H1 (cell line): ENCODE data around the gene CCL17. TPM values are rescaled to one million over a fixed set of nuclear protein-coding genes. Genes with fewer than 3 reads are reported as not detected.

Experiments
- CTCF ChIA-PET: fragments of 300-600 bp; sonication (Branson Sonifier 250); formaldehyde crosslinking; loops from one replicate; lab custom pipeline; 2021; ENCODE audit not compliant: partially characterized antibody; lab: Charles Lee
- POLR2A ChIA-PET: fragments of 300-600 bp; sonication (Branson Sonifier 250); formaldehyde crosslinking; loops from one replicate; lab custom pipeline; 2021; ENCODE audit warnings: inconsistent platforms; ENCODE audit not compliant: partially characterized antibody; lab: Charles Lee
- DNase-seq, 2 experiments: peaks; one replicate each; pipeline versions ENCODE4 v3.0.0 to v3.0.0-alpha.2; 2010 to 2022; ENCODE audit warnings: low spot score in 2 of 2, low read depth in 1 of 2, mixed read lengths in 1 of 2
- FAIRE-seq: peaks from 2 replicates; lab custom pipeline; 2011; peaks lifted over from hg19 to GRCh38; lab: Jason Lieb, UNC
- H2AFZ ChIP-seq: 2 replicates; pipeline ENCODE4 v1.8.1; 2012; ENCODE audit warnings: low read length, inconsistent platforms
- H2AK5ac ChIP-seq: 2 replicates; pipeline ENCODE4 v1.6.1; 2013; ENCODE audit warnings: low read depth, low read length
- H2BK120ac ChIP-seq: replicated peaks from 2 replicates; pipeline ENCODE3; 2013; ENCODE audit warnings: low read depth, low read length, inconsistent platforms
- H2BK12ac ChIP-seq: 2 replicates; pipeline ENCODE4 v1.6.1; 2013; ENCODE audit warnings: low read depth, low read length
- H2BK15ac ChIP-seq: 2 replicates; pipeline ENCODE4 v1.6.1; 2013; ENCODE audit warnings: low read length
- H2BK20ac ChIP-seq: 2 replicates; pipeline ENCODE4 v1.6.1; 2013; ENCODE audit warnings: low read length
- H2BK5ac ChIP-seq: 2 replicates; pipeline ENCODE4 v1.6.1; 2013; ENCODE audit warnings: low read depth, low read length
- H3K14ac ChIP-seq: 2 replicates; pipeline ENCODE4 v1.6.1; 2013; ENCODE audit warnings: inconsistent platforms; ENCODE audit not compliant: insufficient read length
- H3K18ac ChIP-seq: 2 replicates; pipeline ENCODE4 v1.6.1; 2013; ENCODE audit warnings: low read length; ENCODE audit errors: extremely low read depth
- H3K23ac ChIP-seq: 2 replicates; pipeline ENCODE4 v1.6.1; 2013; ENCODE audit warnings: inconsistent platforms; ENCODE audit not compliant: insufficient read length
- H3K23me2 ChIP-seq: 2 replicates; pipeline ENCODE4 v1.6.1; 2013; ENCODE audit warnings: low read depth, low read length
- H3K27ac ChIP-seq: 2 replicates; pipeline ENCODE4 v1.6.1; 2011; ENCODE audit warnings: low read depth, low read length, inconsistent platforms
- H3K27me3 ChIP-seq, 4 experiments: replicated peaks in 1 of 4; 1 replicate in 1 of 4; 2 replicates in 3 of 4; pipeline versions ENCODE4 v1.6.1 to v1.8.1; 2011 to 2013; ENCODE audit warnings: low read length in 3 of 4, mild to moderate bottlenecking in 3 of 4, inconsistent platforms in 2 of 4, mixed read lengths in 2 of 4, moderate library complexity in 1 of 4; ENCODE audit not compliant: control insufficient read depth in 3 of 4, insufficient read depth in 3 of 4; ENCODE audit errors: extremely low read depth in 1 of 4
- H3K36me3 ChIP-seq, 4 experiments: 2 replicates each; pipeline versions ENCODE4 v1.6.1 to v1.8.1; 2011 to 2013; ENCODE audit warnings: mild to moderate bottlenecking in 4 of 4, low read length in 3 of 4, moderate library complexity in 2 of 4, control low read depth in 1 of 4, inconsistent platforms in 1 of 4; ENCODE audit not compliant: insufficient read depth in 4 of 4, control insufficient read depth in 2 of 4
- H3K4ac ChIP-seq: replicated peaks from 2 replicates; pipeline ENCODE3; 2013; ENCODE audit warnings: low read length, low read depth, mixed read lengths, inconsistent platforms; ENCODE audit not compliant: insufficient read length
- H3K4me1 ChIP-seq, 4 experiments: replicated peaks in 1 of 4; 1 replicate in 1 of 4; 2 replicates in 3 of 4; pipeline versions ENCODE4 v1.6.1 to v1.8.1; 2011 to 2013; ENCODE audit warnings: low read length in 3 of 4, inconsistent platforms in 2 of 4, mixed read lengths in 1 of 4; ENCODE audit not compliant: insufficient read depth in 4 of 4, control insufficient read depth in 3 of 4
- H3K4me2 ChIP-seq, 2 experiments: 2 replicates each; pipeline versions ENCODE4 v1.6.1 to v1.8.1; 2011 to 2013; ENCODE audit warnings: low read depth in 2 of 2, low read length in 2 of 2, control low read depth in 1 of 2, inconsistent platforms in 1 of 2, mild to moderate bottlenecking in 1 of 2; ENCODE audit not compliant: insufficient read depth in 1 of 2
- H3K4me3 ChIP-seq, 4 experiments: fragments of 200-600, 300-600 bp in 1 of 4; sonication (generic), shearing (Covaris generic), sonication (Bioruptor Twin) in 1 of 4; 2 replicates each; pipeline versions ENCODE4 v1.5.1 to v1.8.1; 2011 to 2016; ENCODE audit warnings: low read length in 4 of 4, low read depth in 3 of 4, control low read depth in 2 of 4, inconsistent platforms in 2 of 4, mild to moderate bottlenecking in 2 of 4, mixed read lengths in 1 of 4, moderate library complexity in 1 of 4; ENCODE audit not compliant: insufficient read depth in 2 of 4; ENCODE audit errors: extremely low read depth in 1 of 4
- H3K56ac ChIP-seq: replicated peaks from 2 replicates; pipeline ENCODE3; 2013; ENCODE audit warnings: low read depth, mild to moderate bottlenecking, mixed read lengths, low read length, inconsistent platforms; ENCODE audit not compliant: insufficient read length
- H3K79me1 ChIP-seq: 2 replicates; pipeline ENCODE4 v1.6.1; 2013; ENCODE audit warnings: low read depth, low read length, control low read depth
- H3K79me2 ChIP-seq, 2 experiments: 2 replicates each; pipeline versions ENCODE4 v1.6.1 to v1.8.1; 2012 to 2013; ENCODE audit warnings: low read length in 2 of 2, mild to moderate bottlenecking in 2 of 2, inconsistent platforms in 1 of 2; ENCODE audit not compliant: insufficient read depth in 2 of 2, control insufficient read depth in 1 of 2
- H3K9ac ChIP-seq, 4 experiments: replicated peaks in 1 of 4; 1 replicate in 1 of 4; 2 replicates in 3 of 4; pipeline versions ENCODE4 v1.6.1 to v1.8.1; 2011 to 2013; ENCODE audit warnings: low read depth in 3 of 4, low read length in 3 of 4, control low read depth in 2 of 4, mild to moderate bottlenecking in 2 of 4, moderate library complexity in 2 of 4, inconsistent platforms in 1 of 4; ENCODE audit errors: extremely low read depth in 1 of 4
- H3K9me3 ChIP-seq, 2 experiments: 2 replicates each; pipeline versions ENCODE4 v1.6.1 to v1.8.1; 2012 to 2013; ENCODE audit warnings: mild to moderate bottlenecking in 2 of 2, moderate library complexity in 2 of 2, control low read depth in 1 of 2, inconsistent platforms in 1 of 2, low read depth in 1 of 2, low read length in 1 of 2, mixed read lengths in 1 of 2; ENCODE audit not compliant: insufficient read depth in 2 of 2
- H4K20me1 ChIP-seq, 2 experiments: replicated peaks in 1 of 2; 2 replicates each; pipeline versions ENCODE3 to v1.8.1; 2011 to 2013; ENCODE audit warnings: inconsistent platforms in 2 of 2, low read length in 2 of 2, mild to moderate bottlenecking in 1 of 2; ENCODE audit not compliant: insufficient read depth in 2 of 2, control insufficient read depth in 1 of 2
- H4K5ac ChIP-seq: 2 replicates; pipeline ENCODE4 v1.6.1; 2013; ENCODE audit warnings: low read length, low read depth, mixed read lengths, inconsistent platforms; ENCODE audit not compliant: insufficient read length
- H4K8ac ChIP-seq: 2 replicates; pipeline ENCODE4 v1.8.0; 2013; ENCODE audit warnings: mild to moderate bottlenecking, moderate library complexity, low read length, inconsistent platforms; ENCODE audit not compliant: insufficient read depth; ENCODE audit errors: extremely low read depth
- H4K91ac ChIP-seq: replicated peaks from 2 replicates; pipeline ENCODE3; 2013; ENCODE audit warnings: low read length, mixed read lengths, inconsistent platforms; ENCODE audit not compliant: insufficient read length
- KDM5A ChIP-seq: fragments of 200-600 bp; IDR thresholded peaks from 2 replicates; pipeline ENCODE4 v1.7.1; 2012; ENCODE audit warnings: mild to moderate bottlenecking, low read length, inconsistent platforms, mixed read lengths
- RAD21 ChIP-seq, 2 experiments: IDR thresholded peaks in 1 of 2; conservative IDR thresholded peaks in 1 of 2; 2 replicates each; pipeline ENCODE4 v1.6.1; 2011; ENCODE audit warnings: low read depth in 2 of 2, low read length in 2 of 2, improper control_type of control experiment in 1 of 2, inconsistent platforms in 1 of 2, mild to moderate bottlenecking in 1 of 2, moderate library complexity in 1 of 2
- YY1 ChIP-seq: IDR thresholded peaks from 2 replicates; pipeline ENCODE4 v1.6.1; 2011; ENCODE audit warnings: low read depth, mild to moderate bottlenecking, low read length
- WGBS, 2 experiments: shearing (Covaris generic) in 1 of 2; methylation state at CpG; one replicate each; pipeline versions ENCODE4 v1.1.6 to v1.1.7; 2013 to 2015; ENCODE audit warnings: low lambda C conversion rate in 2 of 2, mixed read lengths in 2 of 2, inconsistent platforms in 1 of 2, low coverage in 1 of 2, missing lambda C conversion rate in 1 of 2; ENCODE audit not compliant: insufficient replicate concordance in 2 of 2, insufficient coverage in 1 of 2, insufficient read length in 1 of 2; ENCODE audit errors: extremely low coverage in 1 of 2, missing lambda C conversion rate in 1 of 2; 5-methylcytosine and 5-hydroxymethylcytosine counted together
- polyA plus RNA-seq, 7 experiments: library from polyadenylated mRNA; depleted of rRNA in 3 of 7; stranded (reverse) in 5 of 7; unstranded in 2 of 7; fragments of >200 nt in 5 of 7; fragments of 200-250 nt in 2 of 7; gene quantifications; 1 replicate in 5 of 7; 2 replicates in 1 of 7; 4 replicates in 1 of 7; pipeline versions ENCODE4 v1.2.1 to v1.2.3, GENCODE V29; 2011 to 2013; ENCODE audit warnings: missing spikeins in 2 of 7, mixed read lengths in 2 of 7
- total RNA-seq: library from RNA; stranded (reverse); fragmentation: NEBNext Ultra II Directional; extraction: Animal tissue kit (Norgen Biotek cat#: 25700); gene quantifications from 2 replicates; pipeline ENCODE4 v1.2.1, GENCODE V29; 2021
- TF ChIP-seq, protein P1 (sequence below), 3 experiments: IDR thresholded peaks; 1 replicate in 2 of 3; 2 replicates in 1 of 3; pipeline versions ENCODE4 v1.5.1 to v1.6.1; 2011; ENCODE audit warnings: low read length in 3 of 3, mild to moderate bottlenecking in 3 of 3, inconsistent platforms in 2 of 3, low read depth in 1 of 3, moderate library complexity in 1 of 3; ENCODE audit not compliant: insufficient read depth in 1 of 3; ENCODE audit errors: control extremely low read depth in 1 of 3

Gene CCL17
- total and polyA plus RNA-seq, 2 of the 8 experiments (the other 6 are each of a cell fraction or from before 2014, with no cell fraction given): not detected

- Histone ChIP-seq H2AK5ac (no peak overlapping the region), H2BK15ac (no peak overlapping the region), H3K79me1 (no peaks in the 10 kb centered on the region), H3K4me3 (no peak overlapping the region), H3K4me2 (no peak overlapping the region), H4K91ac (no peak overlapping the region), H4K20me1 (no peaks in the 10 kb centered on the region), H3K27ac (no peak overlapping the region), H3K23ac (no peak overlapping the region), H3K56ac (no peak overlapping the region), H3K9me3 (no peaks in the 10 kb centered on the region), H2BK5ac (no peak overlapping the region), H2BK20ac (no peak overlapping the region), H3K79me2 (no peaks in the 10 kb centered on the region), H4K8ac (no peak overlapping the region; the same call in 1 of the 2 replicates), H2BK120ac (no peak overlapping the region), H3K4me1 (peaks cover 0 to 2% (median 1%) of the 10 kb centered on the region in 4 experiments; a peak in 1 of 7 replicates), H3K27me3 (no peaks in the 10 kb centered on the region), H3K4ac (no peak overlapping the region), H2BK12ac (no peak overlapping the region), H3K18ac (no peak overlapping the region), H2AFZ (no peak overlapping the region), H3K14ac (no peak overlapping the region), H3K36me3 (no peaks in the 10 kb centered on the region), H3K9ac (no peak overlapping the region), H4K5ac (no peak overlapping the region), H3K23me2 (no peaks in the 10 kb centered on the region)
- 93% methylated on average over 15 of the region's 16 CpGs; no CpG with 5 or more reads in 1 of the 2 experiments for WGBS, 2 experiments
- POLR2A ChIA-PET: interaction anchor here (0.6 to 1.2 kb wide), 2 partner anchors 34 to 91 kb away, joined by 3 read pairs; no protein-coding TSS in a partner anchor
- CTCF ChIA-PET: interaction anchor here (0.8 to 3.7 kb wide), 3 partner anchors 23 to 35 kb away, joined by 3 to 32 read pairs (median 3); no protein-coding TSS in a partner anchor
- FAIRE-seq: no peak
- TF ChIP-seq RAD21 (IDR thresholded peaks at IDR 0.05 in 1 of 2, conservative IDR thresholded peaks at IDR 0.05 in 1 of 2; ENCODE audit: low read depth in 2 of 2, low read length in 2 of 2) (peak in 1 of 2 experiments; percentile 16; a peak in 1 of 4 replicates), KDM5A (no peak), YY1 (no peak)
- TF ChIP-seq, protein P1, sequence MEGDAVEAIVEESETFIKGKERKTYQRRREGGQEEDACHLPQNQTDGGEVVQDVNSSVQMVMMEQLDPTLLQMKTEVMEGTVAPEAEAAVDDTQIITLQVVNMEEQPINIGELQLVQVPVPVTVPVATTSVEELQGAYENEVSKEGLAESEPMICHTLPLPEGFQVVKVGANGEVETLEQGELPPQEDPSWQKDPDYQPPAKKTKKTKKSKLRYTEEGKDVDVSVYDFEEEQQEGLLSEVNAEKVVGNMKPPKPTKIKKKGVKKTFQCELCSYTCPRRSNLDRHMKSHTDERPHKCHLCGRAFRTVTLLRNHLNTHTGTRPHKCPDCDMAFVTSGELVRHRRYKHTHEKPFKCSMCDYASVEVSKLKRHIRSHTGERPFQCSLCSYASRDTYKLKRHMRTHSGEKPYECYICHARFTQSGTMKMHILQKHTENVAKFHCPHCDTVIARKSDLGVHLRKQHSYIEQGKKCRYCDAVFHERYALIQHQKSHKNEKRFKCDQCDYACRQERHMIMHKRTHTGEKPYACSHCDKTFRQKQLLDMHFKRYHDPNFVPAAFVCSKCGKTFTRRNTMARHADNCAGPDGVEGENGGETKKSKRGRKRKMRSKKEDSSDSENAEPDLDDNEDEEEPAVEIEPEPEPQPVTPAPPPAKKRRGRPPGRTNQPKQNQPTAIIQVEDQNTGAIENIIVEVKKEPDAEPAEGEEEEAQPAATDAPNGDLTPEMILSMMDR (IDR thresholded peaks at IDR 0.05; ENCODE audit: control extremely low read depth in 1 of 3, insufficient read depth in 1 of 3, low read depth in 1 of 3, low read length in 3 of 3): peak; percentile 23 to 41 (median 38)
- DNase-seq: no peak
These were observed 21.9 kb upstream of the CCL17 start for GRCh38 chr16:57382535-57383275.
